H1 (cell line): ENCODE measurements around the gene AKIRIN2. TPM values are rescaled to one million over a fixed set of nuclear protein-coding genes. Genes with fewer than 3 reads are reported as not detected.

ENCODE experiments used
- HDAC2 ChIP-seq, 2 experiments: fragments of 300-600 bp in 1 of 2; sonication (generic) in 1 of 2; IDR thresholded peaks; 2 replicates each; pipeline ENCODE4 v1.6.1; 2011 to 2012; ENCODE audit warnings: low read depth in 2 of 2, low read length in 2 of 2, mild to moderate bottlenecking in 2 of 2, moderate library complexity in 2 of 2, borderline replicate concordance in 1 of 2, inconsistent platforms in 1 of 2
- SP4 ChIP-seq: IDR thresholded peaks from 2 replicates; pipeline ENCODE4 v1.6.1; 2012; ENCODE audit warnings: low read length, inconsistent platforms
- SUZ12 ChIP-seq: fragments of 200-600 bp; sonication (generic); IDR thresholded peaks from 2 replicates; pipeline ENCODE4 v1.6.1; 2012; ENCODE audit warnings: mild to moderate bottlenecking, inconsistent platforms, low read length, moderate library complexity, mixed read lengths
- USF2 ChIP-seq: IDR thresholded peaks from 2 replicates; pipeline ENCODE4 v1.6.1; 2011; ENCODE audit warnings: low read length, improper control_type of control experiment
- YY1 ChIP-seq: IDR thresholded peaks from 2 replicates; pipeline ENCODE4 v1.6.1; 2011; ENCODE audit warnings: low read depth, mild to moderate bottlenecking, low read length
- polyA plus RNA-seq, 7 experiments: library from polyadenylated mRNA; depleted of rRNA in 3 of 7; stranded (reverse) in 5 of 7; unstranded in 2 of 7; fragments of >200 nt in 5 of 7; fragments of 200-250 nt in 2 of 7; gene quantifications; 1 replicate in 5 of 7; 2 replicates in 1 of 7; 4 replicates in 1 of 7; pipeline versions ENCODE4 v1.2.1 to v1.2.3, GENCODE V29; 2011 to 2013; ENCODE audit warnings: missing spikeins in 2 of 7, mixed read lengths in 2 of 7
- total RNA-seq: library from RNA; stranded (reverse); fragmentation: NEBNext Ultra II Directional; extraction: Animal tissue kit (Norgen Biotek cat#: 25700); gene quantifications from 2 replicates; pipeline ENCODE4 v1.2.1, GENCODE V29; 2021
- TF ChIP-seq, protein P1 (sequence below): IDR thresholded peaks from 2 replicates; pipeline ENCODE4 v1.6.1; 2012; ENCODE audit warnings: inconsistent platforms

AKIRIN2 gene
- total and polyA plus RNA-seq, 2 of the 8 experiments (the other 6 are each of a cell fraction or from before 2014, with no cell fraction given): 35.6 to 75.3 TPM

- TF ChIP-seq, protein P1, sequence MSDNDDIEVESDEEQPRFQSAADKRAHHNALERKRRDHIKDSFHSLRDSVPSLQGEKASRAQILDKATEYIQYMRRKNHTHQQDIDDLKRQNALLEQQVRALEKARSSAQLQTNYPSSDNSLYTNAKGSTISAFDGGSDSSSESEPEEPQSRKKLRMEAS: no peak
- TF ChIP-seq SUZ12: no peak
- no peak for TF ChIP-seq SP4
- no peak for TF ChIP-seq YY1
- no peak for TF ChIP-seq HDAC2 (IDR thresholded peaks at IDR 0.05; ENCODE audit: borderline replicate concordance in 1 of 2, low read depth in 2 of 2, low read length in 2 of 2)
- TF ChIP-seq USF2: no peak
Measured at GRCh38 chr6:87636315-87636714, 65.7 kb downstream of the AKIRIN2 start (continued).
